Measurements from ENCODE around the gene FAM20A.

DNA sequence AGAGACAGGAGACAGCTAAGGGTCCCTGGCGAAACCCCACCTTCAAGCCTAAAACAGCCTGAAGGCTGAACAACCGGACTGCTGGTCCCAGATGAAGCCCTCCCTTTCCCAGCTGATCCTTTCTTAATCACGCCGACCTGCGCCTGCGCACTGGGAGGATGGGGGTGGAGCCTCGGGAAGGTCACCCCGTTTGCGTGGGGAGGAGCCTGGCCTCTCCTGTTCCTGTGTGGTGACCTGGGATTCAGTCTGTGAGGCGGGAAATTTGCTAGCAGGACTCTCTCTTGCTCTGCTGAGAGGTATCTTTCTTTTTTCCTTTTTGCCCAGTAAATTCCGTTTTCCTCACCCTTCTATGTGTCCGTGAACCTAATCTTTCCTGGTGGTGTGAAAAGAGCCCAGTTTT lies 9.6 kb downstream of the FAM20A start:
- TF ChIP-seq ZNF274 (IDR thresholded peaks at IDR 0.05; ENCODE audit: low read depth, low read length) = no peak
- no peak for TF ChIP-seq SUZ12 (IDR thresholded peaks at IDR 0.05; ENCODE audit: extremely low read depth, insufficient read depth, insufficient read length)

Measured in NT2/D1 (cell line).